ENCODE results near the gene NUDT14.

The NUDT14 gene

DNA sequence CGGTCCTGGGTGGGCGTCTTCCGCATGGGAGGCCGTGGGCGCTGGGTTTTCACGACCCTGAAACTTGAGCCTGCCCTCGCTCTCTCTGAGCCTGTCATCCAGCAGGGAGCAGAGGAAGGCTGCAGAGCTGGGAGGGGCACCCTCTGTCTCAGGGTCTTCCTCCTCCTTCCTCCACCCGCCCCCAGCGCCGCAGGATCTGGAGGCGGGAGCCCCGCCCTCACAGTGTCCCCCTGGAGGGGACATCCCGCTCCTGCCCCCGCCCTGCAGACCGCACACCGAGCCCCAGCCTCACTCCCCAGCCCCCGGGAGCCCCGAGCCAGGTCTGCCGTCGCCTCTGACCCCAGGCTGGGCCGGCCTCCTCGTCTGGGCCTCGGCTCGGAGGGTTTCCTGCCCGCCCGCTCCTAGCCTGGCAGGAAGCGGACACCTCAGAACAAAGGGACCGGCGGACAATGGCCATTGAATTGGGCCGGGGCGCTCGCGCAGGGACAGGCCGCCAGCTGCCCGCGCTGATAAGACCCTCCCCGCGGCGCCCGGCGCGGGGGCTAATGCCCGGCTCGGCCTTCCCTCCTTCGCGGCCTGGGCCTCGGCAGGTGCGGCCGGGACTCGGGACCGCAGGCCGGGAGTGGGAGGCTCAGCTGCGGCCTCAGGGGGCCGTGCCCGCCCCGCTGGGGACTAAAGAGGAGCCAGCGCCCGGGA lies 15.3 kb upstream of the NUDT14 start:
- FAIRE-seq, result no peak

DNA sequence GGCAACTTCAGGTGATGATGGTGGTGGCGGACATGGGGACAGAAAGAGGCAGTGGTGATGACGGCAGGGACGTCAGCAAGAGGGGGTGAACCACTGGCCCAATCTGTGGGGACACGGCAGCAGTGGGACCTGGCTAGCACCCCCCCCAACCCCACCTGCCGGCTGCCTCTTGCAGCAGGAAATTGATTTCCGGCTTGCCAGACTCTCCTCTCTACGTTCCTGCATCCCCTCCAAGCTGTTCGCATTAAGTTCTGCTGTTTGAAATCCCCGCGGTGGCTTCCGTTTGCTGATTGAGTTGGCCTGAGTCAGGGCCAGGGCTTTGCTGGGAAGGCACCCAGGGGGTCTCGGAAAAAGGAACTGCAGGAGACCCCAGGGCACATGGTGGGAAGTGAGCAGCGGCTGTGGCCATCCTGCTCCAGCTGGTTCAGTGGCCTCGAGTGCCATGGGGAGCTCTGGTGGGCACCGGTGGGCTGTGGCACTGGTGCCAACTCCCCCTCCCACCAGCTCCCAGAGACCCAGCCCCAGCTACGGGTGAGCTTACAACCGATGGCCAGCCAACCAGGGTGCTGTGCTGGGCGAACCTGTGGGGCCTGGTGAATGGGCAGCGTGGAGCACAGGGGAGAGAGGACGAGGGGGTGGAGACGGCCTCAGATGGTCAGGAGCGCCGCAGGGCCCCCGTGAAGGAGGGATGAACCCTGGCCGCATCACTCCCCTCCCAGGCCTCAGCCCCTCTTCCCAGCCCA lies 14.6 kb upstream of the NUDT14 start:
- FAIRE-seq, result no peak

DNA sequence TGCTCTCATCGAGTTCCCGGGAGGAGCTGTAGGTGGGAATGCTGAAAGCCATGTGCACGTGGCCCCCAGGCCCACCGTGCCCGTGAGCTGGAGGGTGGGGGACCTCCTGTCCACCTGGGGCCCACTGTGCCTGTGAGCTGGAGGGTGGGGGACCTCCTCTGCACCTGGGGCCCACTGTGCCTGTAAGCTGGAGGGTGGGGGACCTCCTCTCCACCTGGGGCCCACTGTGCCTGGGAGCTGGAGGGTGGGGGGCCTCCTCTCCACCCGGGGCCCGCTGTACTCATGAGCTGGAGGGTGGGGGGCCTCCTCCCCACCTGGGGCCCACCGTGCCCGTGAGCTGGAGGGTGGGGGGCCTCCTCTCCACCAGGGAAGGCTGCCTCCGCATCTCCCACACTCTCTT lies 13.9 kb upstream of the NUDT14 start:
- no peak for FAIRE-seq

DNA sequence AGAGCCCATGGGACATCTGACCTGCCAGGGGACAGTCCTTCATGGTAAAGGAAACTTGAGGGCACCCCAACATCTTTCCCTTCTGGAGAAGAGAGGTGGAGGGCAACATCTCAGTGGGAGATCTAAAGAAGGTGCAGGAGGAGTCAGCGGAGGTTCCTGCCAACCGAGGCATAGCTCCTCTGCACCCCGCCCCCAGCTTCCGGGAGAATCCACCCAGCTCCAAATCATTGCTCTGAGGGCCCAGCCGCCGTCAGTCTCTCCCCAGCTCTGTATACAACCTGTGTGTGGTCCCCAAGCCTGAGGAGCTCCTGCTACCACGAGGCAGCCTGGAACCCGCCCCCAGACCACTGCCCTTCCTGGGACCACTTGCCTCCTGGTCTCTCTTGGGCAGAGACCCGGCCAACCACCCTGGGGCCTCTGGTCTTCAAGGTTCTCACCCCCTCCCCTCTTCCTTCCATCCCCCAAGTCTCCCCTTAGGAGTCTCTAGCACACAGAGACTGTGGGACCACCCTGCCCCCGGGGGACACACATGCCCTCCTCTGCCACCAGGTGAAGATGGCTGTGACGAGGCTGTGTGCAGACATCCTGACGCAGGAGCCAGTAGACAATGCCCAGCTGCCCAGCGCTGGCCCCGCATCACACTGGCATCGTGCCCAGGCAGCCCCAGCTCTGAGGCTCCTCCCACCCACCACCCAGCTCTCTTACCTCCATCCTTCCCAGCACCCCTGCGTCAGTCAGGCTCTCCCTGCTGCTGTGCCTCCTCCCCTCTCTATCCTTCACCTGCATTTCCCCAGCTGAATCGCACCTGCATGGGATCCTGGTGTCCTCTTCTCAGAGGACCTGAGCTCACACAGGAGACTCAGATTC lies 13.0 kb upstream of the NUDT14 start:
- FAIRE-seq, result no peak

DNA sequence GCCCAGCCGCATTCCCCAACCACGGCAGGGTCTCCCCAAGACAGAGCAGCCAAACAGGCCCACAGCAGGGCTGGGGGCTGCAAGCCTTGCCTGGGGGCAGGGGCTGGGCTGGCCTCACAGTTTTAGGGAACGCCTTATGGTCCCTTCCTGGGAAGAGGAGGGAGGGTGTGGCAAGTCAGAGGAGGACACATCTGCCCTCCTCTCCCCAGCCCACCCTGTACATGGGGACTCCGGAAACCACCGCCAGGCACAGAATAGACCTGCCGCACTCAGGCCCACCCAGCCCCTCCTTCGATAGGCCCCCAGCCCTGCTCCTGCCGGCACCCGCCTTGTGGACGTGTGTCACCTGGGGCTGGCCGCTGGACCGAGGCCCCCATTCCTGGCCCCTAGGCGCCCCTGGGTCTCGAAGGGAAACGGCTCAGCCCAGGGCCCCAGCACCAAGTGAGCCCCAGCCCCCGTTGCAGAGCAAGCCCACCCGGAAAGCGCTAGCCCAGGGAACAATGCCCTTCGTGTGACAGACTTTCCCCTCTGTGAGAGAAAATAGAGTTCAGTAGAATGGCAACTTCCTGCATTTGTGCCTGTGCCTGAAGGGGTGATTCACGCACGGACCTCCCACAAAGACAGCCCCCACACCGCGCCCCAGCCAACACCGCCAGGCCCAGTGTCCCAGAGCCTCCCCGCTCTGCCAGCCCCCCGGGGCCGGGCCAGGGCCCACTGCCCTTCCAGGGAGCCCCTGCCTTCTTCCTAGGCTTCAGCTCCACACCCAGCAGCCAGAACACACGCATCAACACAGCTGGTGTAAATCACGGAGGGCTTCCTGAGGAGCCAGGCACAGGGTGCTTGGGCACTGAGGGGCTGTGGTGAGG lies 12.0 kb upstream of the NUDT14 start:
- FAIRE-seq, result no peak

DNA sequence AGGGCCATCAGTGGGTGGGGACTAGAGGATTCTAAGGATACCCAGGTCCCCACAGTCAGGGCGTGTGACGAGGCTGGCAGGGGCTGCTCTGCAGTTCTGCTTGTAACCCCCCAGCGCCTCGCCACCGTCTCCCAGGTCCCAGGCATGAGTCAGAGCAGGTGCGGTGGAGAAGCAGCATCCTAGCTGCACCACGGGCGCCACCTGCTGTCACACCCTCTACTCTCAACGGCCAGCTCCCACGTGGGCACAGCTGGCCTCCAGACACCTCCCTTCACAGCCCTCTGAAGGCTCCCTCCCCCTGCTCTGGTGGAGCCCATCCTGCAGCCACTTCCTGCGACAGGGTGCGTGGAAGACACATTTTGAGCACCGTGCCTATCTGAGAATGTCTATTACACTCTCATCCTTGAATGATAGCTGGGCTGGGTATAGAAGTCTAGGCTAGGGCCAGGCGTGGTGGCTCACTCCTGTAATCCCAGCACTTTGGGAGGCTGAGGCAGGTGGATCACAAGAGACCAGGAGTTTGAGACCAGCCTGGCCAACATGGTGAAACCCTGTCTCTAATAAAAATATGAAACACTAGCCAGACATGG lies 6.9 kb upstream of the NUDT14 start:
- FAIRE-seq, result no peak

DNA sequence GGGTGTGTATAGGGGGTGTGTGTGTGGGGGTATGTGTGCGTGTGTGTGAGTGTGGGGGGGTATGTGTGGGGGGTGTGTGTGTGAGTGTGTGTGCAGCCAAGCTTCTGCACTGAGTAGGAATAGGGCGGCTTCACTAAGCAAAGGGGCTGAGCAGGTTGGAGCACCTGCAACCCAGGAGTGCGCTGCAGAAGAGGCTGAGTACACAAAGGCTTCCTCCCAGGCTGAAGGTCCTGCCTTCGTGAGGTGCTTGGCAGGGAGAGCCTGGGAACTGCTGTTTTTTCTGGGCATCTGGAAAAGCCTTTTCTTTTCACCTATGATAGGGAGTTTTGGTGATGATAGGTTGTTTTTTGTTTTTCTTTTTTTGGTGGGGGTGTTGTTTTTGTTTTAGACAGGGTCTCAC lies 6.0 kb upstream of the NUDT14 start:
- no peak for FAIRE-seq

DNA sequence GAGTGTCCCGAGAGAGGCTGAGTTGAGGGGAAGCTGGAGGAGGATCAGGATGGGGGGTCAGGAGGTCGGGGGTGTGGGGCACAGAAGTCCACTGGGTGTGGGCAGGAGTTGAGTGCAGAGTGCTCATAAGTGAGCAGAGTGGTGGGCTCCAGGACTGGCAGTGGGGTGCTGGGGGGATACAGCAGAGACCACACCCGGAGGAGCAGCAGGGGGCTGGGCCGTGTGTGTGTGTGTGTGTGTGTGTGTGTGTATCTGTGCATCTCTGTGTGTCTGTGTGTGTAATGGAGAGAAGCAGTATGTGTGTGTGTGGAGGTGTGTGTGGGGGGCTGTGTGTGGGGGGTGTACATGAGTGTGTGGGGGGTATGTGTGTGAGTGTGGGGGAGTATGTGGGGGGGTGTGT lies 4.9 kb upstream of the NUDT14 start:
- FAIRE-seq, result no peak

DNA sequence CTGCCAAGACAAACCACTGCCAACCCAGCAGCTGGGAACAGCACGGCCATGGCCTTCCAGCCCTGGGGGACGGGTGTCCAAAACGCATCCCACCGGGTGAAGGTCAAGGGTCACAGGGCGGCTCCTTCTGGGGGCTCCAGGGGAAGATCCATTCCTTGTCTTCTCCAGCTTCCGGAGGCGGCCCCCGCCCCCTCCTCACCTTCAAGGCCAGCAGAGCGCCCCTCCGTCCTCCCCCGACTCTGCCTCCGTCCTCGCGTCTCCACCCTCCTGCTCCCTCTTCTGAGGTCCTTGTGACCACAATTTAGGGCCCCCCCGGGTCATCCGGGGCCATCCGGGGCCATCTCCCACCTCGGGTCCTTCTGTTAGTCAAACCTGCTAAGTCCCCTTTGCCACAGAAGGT lies 3.9 kb upstream of the NUDT14 start:
- FAIRE-seq, result no peak

DNA sequence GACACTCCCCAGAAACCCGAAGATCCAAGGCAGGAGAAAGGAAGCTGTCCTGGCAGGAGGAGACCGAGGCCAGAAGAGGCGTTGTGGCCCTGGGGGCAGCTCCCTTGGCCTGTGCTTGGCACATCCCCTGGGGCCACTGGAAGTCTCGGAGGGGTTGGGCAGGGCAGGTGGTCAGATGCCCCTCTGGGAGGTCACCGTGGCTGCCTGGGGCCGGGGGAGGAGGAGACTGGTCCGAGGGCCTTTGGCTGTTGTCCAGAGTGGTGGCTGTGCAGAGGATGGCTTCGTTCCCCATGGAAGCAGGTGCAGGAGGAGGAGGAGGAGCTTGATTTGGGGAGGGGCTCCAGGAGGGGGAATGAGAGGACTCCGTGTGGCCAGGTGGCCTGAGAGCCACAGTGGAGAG lies 3.3 kb upstream of the NUDT14 start:
- no peak for FAIRE-seq

DNA sequence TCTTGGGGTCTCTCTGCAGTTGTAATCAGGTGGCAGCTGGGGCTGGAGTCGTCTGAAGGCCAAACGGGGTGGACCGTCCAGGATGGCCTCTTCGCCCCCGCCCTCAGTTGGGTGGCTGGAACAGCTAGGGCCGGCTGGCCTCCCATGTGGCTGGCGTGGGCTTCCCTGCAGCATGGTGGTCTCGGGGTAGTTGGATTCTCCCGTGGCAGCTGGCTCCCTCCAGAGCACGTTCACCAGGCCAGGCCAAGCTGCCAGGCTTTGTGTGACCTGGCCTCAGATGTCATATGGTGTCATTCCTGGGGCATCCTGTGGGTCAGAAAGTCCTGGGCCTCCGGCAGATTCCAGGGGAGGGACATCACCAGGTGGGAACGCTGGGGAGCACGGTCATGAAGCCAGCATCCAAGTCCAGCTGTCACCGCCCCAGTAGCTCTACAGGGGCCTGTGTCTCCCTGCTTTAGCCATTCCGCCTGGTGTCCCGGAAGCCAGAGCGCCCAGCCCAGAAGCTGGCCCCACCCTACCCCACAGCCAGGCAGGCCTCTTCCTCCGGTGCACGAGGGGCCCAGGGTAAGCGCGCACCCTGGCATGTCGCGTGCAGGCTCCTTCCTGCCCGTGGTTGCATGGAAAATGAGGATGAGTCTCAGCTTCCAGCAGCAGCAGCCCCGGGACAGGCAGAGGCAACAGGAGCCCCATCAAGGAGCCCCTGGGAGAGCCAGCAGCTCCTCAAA lies 1.3 kb upstream of the NUDT14 start:
- FAIRE-seq, result no peak

DNA sequence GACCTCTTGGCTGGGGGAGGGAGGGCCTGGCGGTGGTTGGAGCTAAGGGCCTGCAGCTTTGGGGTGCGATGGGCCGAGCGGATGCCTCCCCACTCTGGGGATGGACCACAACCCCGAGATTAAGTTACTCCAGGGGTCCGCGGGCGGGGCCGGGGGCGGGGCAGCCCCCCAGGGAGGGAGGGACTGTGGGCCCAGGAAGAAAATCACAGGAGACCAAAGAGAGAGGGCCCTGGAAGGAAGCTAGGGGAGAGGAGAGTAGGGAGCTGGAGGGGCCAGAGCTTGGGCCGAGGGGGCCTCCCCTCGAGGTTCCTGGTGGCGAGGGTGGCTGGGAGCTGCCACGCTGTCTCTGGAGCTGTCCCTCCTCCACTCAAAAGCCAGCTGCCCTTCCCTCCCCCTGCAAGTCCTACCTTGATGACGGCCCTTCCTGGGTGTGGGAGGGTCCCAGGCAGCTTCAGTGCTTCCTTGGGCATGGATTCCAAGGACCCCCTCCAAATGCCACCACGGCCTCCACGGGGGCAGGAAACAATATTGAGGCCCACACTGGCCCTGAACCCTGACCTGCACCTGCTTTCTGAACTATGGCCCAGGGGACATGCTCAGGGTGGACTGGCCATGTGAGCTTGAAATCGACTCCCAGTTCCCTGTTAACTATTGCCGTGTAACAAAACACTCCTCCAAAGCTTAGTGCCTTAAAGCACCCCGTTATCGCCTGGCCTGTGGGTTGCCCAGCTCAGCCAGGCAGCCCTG lies 610 bp upstream of the NUDT14 start:
- no peak for FAIRE-seq

DNA sequence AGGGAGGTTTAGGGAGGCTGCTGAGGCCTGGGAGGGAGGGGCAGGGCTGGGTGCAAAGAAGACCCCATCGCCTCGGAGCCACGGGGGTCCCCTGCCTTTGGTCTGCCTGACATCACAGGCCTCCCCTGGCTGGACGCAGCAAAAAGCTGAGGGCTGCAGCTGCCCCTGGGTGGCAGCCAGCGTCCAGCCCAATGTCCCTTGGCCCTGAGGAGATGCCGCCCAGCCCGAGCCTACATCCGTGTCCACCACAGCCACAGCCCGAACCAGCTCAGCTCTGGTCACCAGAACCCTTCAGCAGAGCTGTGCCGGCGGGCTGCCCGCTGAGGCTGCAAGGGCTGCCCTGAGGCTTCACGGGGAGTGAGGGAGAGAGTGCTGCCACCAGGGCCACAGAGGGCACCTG lies 1.9 kb downstream of the NUDT14 start:
- FAIRE-seq, result no peak

DNA sequence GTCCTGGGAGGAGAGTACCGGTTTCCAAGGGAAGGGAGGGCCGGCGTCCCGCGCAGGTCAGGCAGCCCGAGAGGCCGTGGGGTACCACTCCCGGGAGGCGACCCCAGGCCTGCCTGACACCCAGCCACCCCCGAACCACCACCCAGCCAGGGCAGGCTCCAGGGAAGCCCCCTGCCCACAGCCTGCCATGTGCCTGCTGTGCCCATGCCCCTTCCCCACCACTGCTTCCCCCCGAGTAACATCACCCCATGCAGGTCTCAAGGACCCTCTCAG lies 2.3 kb downstream of the NUDT14 start:
- no peak for FAIRE-seq

DNA sequence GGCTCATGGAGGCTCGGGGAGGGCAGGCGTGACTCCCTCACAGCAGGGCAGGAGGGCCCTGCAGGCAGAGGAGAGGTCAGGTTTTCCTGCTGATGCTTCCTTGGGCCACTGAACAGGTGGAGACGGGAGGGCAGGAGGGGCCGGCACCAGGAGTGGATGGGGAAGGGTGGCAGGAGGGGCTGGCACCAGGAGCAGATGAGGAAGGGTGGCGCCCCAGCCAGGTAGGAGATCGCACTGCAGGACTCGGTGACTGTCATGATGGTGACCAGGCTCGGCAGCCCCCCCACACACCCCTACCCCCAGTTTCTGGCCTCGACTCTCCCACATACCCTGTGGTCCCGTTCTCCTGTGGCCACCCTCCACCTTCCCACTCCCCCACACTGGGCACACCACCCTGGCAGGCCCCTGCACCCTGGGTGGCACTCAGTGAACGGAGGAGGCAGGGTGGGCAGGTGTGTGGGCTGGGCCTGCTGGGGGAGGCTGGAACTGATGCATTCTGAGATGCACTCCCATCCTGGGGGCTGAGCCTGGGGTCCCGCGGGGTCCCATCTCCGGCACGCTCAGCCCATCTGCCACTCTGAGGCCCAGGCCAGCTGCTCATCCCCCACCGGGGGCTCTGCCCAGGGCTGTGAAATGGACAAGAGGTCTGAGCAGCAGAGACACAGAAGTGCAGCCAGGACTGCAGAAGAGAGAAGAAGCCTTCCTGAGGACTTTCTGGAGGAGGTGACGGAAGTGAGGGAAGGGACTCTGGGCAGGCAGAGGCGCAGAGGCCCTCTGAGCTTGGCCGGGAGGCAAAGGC lies 2.8 kb downstream of the NUDT14 start:
- FAIRE-seq, result no peak

DNA sequence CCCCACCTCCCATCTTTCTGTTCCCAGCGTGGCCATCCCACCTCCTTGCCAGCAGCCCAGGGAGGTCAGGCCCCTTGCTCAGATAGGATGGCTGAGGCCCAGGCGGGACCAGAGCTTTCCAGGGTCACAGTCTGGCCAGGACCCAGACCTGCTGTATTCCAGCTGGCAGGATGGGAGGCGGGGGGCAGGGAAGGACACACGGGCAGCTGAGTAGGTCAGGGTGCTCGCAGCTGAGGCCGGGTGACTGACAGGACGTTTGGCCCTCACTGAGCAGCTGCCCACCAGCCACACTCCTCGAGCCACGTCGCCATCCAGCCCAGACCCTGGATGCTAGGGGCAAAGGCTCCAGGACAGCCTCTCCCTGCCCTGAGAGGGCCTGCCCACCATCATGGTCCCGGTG lies 4.0 kb downstream of the NUDT14 start:
- FAIRE-seq, result no peak

DNA sequence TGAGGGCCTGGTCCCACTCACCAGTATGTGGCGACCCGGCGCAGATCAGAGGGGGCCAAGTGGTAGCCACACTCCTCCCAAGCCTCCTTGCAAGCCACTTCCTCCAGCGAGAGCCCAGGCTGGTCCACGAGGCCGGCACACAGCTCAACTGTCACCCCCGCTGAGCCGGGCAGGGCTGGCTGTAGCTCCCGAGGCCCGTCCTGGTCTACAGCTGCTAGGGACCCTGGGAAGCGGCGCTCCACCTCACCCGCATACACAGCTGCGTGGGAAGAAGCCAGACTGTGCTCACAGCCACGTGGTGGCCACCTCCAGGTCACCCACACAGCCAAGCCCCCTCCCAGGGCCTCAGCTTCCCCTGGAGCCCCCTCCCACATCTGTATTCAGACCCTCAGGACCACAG lies 4.6 kb downstream of the NUDT14 start:
- no peak for FAIRE-seq

DNA sequence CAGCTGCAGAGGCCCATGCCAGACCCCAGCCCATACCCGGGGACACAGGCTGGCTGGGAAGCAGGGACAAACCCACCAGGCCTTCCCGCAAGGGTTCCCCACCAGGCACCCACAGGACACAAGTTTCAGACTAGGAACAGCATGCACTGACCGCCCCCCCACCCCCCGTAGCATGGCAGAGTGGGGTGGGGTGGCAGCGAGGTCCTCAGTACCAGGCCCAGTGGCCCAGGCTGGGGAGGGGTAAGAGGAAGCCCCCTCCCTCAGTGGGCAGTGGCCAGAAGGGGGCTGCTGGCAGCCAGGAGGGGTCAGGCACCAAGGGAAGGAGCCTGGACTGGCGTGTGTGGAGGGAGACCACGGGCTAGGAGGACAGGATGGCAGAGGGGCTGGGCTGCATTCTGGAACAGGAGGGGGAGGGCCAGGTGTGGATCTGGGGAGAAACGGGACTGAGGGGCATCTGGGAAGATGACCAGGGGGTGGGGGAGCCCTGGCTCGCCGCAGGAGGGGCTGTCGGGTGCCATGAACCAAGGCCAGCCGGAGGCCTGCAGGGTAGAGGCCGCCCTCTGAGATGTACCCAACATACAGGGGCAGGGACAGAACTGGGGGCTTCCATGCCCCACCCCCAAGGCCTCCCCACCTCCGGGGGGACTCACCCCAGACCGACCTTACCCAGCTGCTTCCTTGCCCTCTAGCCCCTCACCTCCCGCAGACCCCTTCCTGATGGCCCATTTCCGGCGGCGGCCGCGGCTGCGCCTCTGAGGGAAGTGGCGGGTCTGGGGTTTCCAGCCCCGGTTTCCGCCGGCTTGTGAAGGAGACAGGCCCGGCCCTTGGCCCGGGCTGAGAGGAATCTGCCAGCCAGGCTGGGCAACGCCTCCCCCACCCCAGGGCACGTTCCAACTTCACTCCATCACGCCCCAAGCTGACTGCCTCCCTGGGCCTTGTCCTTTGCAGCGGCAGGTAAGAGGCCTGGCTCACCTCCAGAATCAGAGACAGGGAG lies 6.9 kb downstream of the NUDT14 start:
- FAIRE-seq, result no peak

DNA sequence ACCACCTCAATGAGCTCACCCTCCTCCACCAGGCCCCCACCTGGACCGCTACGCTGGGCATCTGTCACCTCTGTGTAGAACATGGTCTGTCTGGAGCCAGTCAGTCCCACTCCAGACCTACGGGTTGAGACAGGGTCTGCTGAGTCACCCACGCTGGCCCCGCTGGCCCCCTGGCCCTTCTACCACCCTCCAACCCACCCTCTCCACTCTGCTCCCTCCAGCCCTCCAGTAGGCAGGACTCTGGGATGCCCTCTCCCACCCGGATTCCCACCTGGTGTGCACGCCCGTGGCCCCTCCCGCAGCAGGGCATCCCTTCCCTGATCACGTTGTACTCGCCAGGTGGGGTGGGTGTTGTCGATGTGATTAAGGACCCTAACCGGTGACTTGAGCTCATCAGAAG lies 8.0 kb downstream of the NUDT14 start:
- FAIRE-seq, result no peak

Measured in colon (tissue), 2 donors.